Large intestine (tissue), 3 donors: ENCODE data around the gene S100A3. TPM values are rescaled to one million over a fixed set of nuclear protein-coding genes. Genes with fewer than 3 reads are reported as not detected.
A peak's percentile ranks its signal among the peaks of the same experiment; 100 is the strongest.

Source experiments
- DNase-seq, 2 donors: peaks; one replicate each; pipeline versions ENCODE4 v3.0.0 to v3.0.0-alpha.2; 2013
- H3K27ac ChIP-seq: one replicate; pipeline ENCODE4 v1.5.1; 2013; ENCODE audit warnings: low read length
- H3K27me3 ChIP-seq: 2 replicates; pipeline ENCODE4 v1.6.1; 2013; ENCODE audit warnings: low read length; ENCODE audit not compliant: control insufficient read depth, insufficient read depth
- H3K36me3 ChIP-seq: 2 replicates; pipeline ENCODE4 v1.6.1; 2013; ENCODE audit warnings: low read length; ENCODE audit not compliant: control insufficient read depth, insufficient read depth
- H3K4me1 ChIP-seq: one replicate; pipeline ENCODE4 v1.6.1; 2013; ENCODE audit warnings: low read length; ENCODE audit not compliant: control insufficient read depth, insufficient read depth
- H3K4me3 ChIP-seq: one replicate; pipeline ENCODE4 v1.5.1; 2013; ENCODE audit warnings: low read length
- H3K9me3 ChIP-seq: one replicate; pipeline ENCODE4 v1.6.1; 2013; ENCODE audit warnings: mild to moderate bottlenecking, low read depth, low read length, moderate library complexity; ENCODE audit not compliant: control insufficient read depth
- WGBS: methylation state at CpG from one replicate; pipeline ENCODE4 v1.1.5; 2013; ENCODE audit warnings: low lambda C conversion rate; ENCODE audit not compliant: insufficient coverage; 5-methylcytosine and 5-hydroxymethylcytosine counted together
- polyA plus RNA-seq: library from polyadenylated mRNA; unstranded; fragments of 120-200 nt; gene quantifications from one replicate; pipeline ENCODE4 v1.2.1, GENCODE V29; 2013

The S100A3 gene
- polyA plus RNA-seq, 1 donor: not detected

- Histone ChIP-seq H3K27ac (peak overlapping the region; percentile 82), H3K4me3 (peak overlapping the region; percentile 60), H3K4me1 (peaks cover 52% of the 10 kb centered on the region), H3K36me3 (peaks cover 3% of the 10 kb centered on the region), H3K9me3 (no peaks in the 10 kb centered on the region), H3K27me3 (no peaks in the 10 kb centered on the region)
- no peak for DNase-seq
- WGBS: no CpG with 5 or more reads among the region's 3 CpGs
Measured at GRCh38 chr1:153534925-153535241, 14.2 kb downstream of the S100A3 start.

GRCh38 chr1:153534226-153534924 is 14.7 kb downstream of the S100A3 start:
- Histone ChIP-seq H3K4me1 (peaks cover 52% of the 10 kb centered on the region), H3K4me3 (no peak overlapping the region), H3K36me3 (peaks cover 3% of the 10 kb centered on the region), H3K9me3 (no peaks in the 10 kb centered on the region), H3K27me3 (no peaks in the 10 kb centered on the region), H3K27ac (peak overlapping the region; percentile 97)
- no CpG with 5 or more reads among the region's 7 CpGs for WGBS
- DNase-seq: no peak

GRCh38 chr1:153533689-153534201 is 15.3 kb downstream of the S100A3 start:
- H3K27ac ChIP-seq: peak overlapping the region; percentile 97
- H3K4me3 ChIP-seq: peak overlapping the region; percentile 35
- peaks cover 3% of the 10 kb centered on the region for H3K36me3 ChIP-seq
- no CpG with 5 or more reads among the region's 13 CpGs for WGBS
- no peaks in the 10 kb centered on the region for H3K27me3 ChIP-seq
- peaks cover 52% of the 10 kb centered on the region for H3K4me1 ChIP-seq
- H3K9me3 ChIP-seq: no peaks in the 10 kb centered on the region
- DNase-seq: peak in 1 of 2 donors; percentile 65

- H3K36me3 ChIP-seq: peaks cover 3% of the 10 kb centered on the region
- H3K4me3 ChIP-seq: peak overlapping the region; percentile 35
Measured at GRCh38 chr1:153532769-153533599, 16.1 kb downstream of the S100A3 start.

GRCh38 chr1:153532181-153532580 is 16.9 kb downstream of the S100A3 start:
- Histone ChIP-seq H3K9me3 (no peaks in the 10 kb centered on the region), H3K4me1 (peaks cover 44% of the 10 kb centered on the region), H3K27me3 (no peaks in the 10 kb centered on the region), H3K27ac (peak overlapping the region; percentile 97), H3K4me3 (no peak overlapping the region), H3K36me3 (peaks cover 3% of the 10 kb centered on the region)
- WGBS: 0% methylated on average over 1 of the region's 2 CpGs
- peak in 1 of 2 donors; percentile 71 for DNase-seq

More at GRCh38 chr1:153532769-153533599, 16.1 kb downstream of the S100A3 start:
- DNase-seq: peak; percentile 90 to 94
- Histone ChIP-seq H3K9me3 (no peaks in the 10 kb centered on the region), H3K27me3 (no peaks in the 10 kb centered on the region), H3K27ac (peak overlapping the region; percentile 97), H3K4me1 (peaks cover 46% of the 10 kb centered on the region)
- no CpG with 5 or more reads among the region's 34 CpGs for WGBS

- Histone ChIP-seq H3K9me3 (no peaks in the 10 kb centered on the region), H3K36me3 (peaks cover 3% of the 10 kb centered on the region), H3K27me3 (no peaks in the 10 kb centered on the region), H3K4me1 (peaks cover 42% of the 10 kb centered on the region), H3K4me3 (no peak overlapping the region), H3K27ac (peak overlapping the region; percentile 97)
- WGBS: no CpG with 5 or more reads among the region's 3 CpGs
- no peak for DNase-seq
Measured at GRCh38 chr1:153531638-153532037, 17.4 kb downstream of the S100A3 start.

GRCh38 chr1:153527683-153528040 is 21.4 kb downstream of the S100A3 start:
- no peak for DNase-seq
- no peak overlapping the region for H3K27ac ChIP-seq
- no peaks in the 10 kb centered on the region for H3K9me3 ChIP-seq
- no peaks in the 10 kb centered on the region for H3K27me3 ChIP-seq
- H3K4me3 ChIP-seq: no peak overlapping the region
- WGBS: no CpG with 5 or more reads among the region's 5 CpGs
- peaks cover 24% of the 10 kb centered on the region for H3K4me1 ChIP-seq
- H3K36me3 ChIP-seq: no peaks in the 10 kb centered on the region

GRCh38 chr1:153527023-153527682 is 21.9 kb downstream of the S100A3 start:
- no peaks in the 10 kb centered on the region for H3K36me3 ChIP-seq
- H3K27me3 ChIP-seq: no peaks in the 10 kb centered on the region
- H3K27ac ChIP-seq: no peak overlapping the region
- no peak for DNase-seq
- no peaks in the 10 kb centered on the region for H3K9me3 ChIP-seq
- H3K4me1 ChIP-seq: peaks cover 20% of the 10 kb centered on the region
- WGBS: no CpG with 5 or more reads among the region's 8 CpGs
- no peak overlapping the region for H3K4me3 ChIP-seq

GRCh38 chr1:153526132-153526543 is 22.9 kb downstream of the S100A3 start:
- peaks cover 18% of the 10 kb centered on the region for H3K4me1 ChIP-seq
- WGBS: no CpG with 5 or more reads among the region's 8 CpGs
- no peaks in the 10 kb centered on the region for H3K36me3 ChIP-seq
- no peak for DNase-seq
- H3K9me3 ChIP-seq: no peaks in the 10 kb centered on the region
- H3K4me3 ChIP-seq: no peak overlapping the region
- H3K27ac ChIP-seq: peak overlapping the region; percentile 32
- no peaks in the 10 kb centered on the region for H3K27me3 ChIP-seq

GRCh38 chr1:153525088-153525728 is 23.9 kb downstream of the S100A3 start:
- Histone ChIP-seq H3K27me3 (no peaks in the 10 kb centered on the region), H3K36me3 (no peaks in the 10 kb centered on the region), H3K4me1 (peaks cover 28% of the 10 kb centered on the region), H3K27ac (no peak overlapping the region), H3K9me3 (no peaks in the 10 kb centered on the region), H3K4me3 (no peak overlapping the region)
- 100% methylated on average over 1 of the region's 3 CpGs for WGBS
- no peak for DNase-seq
